GM21390 (cell line): ENCODE results near the gene UPK2.

Experiments
- ATAC-seq: cut with Tn5 transposase; IDR thresholded peaks from one replicate; pipeline ENCODE4 v1.9.1; 2021; ENCODE audit not compliant: unreplicated experiment

The UPK2 gene

DNA sequence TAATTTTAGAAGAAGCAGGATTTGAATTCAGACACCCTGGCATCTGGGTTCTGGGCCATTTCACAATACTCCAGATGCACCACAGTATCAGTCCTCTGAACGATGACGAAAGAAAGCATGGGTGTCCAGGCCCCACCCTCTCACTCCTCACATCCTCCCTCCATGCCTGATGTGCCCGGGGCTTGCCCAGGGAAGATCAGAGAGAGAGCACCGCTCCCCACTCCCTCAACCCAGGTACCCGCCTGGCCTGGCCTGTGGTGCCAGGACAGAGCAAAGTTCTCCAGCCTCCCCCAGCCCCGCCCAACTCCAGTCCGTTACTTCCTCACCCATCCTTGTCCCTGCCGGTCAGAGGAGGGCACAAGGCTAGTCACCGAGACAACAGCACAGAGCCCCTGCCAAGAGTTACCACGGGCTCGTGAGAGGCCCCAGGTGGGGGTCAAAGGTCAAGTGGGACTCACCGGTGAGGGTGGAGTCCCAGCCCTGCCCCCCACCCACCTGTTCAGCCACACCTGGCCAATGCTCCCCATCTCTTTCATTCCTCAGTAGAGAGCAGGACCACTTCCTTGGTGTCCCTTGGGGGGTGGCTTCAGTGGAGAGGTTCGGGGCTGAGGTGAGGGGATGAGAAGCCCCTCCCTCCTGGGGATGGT lies 38.5 kb upstream of the UPK2 start:
- ATAC-seq: no peak

DNA sequence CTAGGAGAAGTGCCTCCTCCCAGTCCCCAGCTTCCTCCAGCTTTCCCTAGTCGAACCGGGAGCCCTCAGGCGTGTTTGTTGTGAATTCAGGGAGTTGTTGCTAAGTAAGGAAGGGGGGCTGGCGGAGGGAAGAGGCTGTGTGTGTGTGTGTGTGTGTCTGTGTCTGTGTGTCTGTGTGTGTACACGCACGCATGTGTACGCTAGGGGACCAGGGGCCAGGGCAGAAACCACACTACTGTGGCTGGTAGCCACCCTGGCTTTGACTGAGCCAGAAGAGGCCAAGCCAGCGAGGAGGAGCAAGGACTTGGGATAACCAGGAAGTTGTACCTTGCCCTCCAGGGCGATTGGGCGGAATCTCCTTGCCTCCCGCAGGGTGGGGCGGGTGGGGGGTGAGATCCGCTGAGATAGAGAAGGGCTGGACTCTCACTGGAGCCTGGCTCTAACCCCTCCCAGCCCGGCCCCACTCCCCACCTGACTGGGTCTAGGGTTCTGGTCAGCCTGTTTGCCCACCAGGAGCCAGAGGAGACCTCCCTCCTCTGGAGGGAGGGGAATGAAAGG lies 37.9 kb upstream of the UPK2 start:
- ATAC-seq: no peak

DNA sequence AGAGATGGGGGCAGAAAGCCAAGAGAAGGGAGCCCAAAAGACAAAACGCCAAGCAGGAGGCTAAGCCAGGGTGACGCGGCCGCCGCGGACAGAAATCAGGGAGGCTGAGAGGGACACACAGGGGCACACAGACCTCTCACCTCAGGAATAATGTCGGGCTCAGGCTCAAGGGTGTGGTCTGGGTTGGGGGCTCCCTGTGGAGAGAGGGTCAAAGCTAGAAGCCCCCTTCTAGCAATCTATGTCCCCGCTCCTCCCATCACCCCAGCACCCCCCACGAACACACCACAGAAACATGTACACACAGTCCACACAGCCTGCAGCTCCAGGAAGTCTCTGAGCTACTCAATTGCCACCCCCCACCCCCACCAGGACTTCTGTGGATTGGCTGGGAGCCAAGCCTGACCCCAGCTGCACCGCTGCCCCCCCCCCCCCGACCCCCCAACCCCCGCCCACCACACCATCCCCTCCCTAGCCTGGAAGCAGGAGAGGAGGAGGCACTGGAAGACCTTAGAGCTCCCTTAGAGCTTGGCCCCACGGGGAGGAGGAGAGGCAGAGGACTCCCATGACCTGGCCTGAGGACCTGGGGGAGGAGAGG lies 37.3 kb upstream of the UPK2 start:
- no peak for ATAC-seq

DNA sequence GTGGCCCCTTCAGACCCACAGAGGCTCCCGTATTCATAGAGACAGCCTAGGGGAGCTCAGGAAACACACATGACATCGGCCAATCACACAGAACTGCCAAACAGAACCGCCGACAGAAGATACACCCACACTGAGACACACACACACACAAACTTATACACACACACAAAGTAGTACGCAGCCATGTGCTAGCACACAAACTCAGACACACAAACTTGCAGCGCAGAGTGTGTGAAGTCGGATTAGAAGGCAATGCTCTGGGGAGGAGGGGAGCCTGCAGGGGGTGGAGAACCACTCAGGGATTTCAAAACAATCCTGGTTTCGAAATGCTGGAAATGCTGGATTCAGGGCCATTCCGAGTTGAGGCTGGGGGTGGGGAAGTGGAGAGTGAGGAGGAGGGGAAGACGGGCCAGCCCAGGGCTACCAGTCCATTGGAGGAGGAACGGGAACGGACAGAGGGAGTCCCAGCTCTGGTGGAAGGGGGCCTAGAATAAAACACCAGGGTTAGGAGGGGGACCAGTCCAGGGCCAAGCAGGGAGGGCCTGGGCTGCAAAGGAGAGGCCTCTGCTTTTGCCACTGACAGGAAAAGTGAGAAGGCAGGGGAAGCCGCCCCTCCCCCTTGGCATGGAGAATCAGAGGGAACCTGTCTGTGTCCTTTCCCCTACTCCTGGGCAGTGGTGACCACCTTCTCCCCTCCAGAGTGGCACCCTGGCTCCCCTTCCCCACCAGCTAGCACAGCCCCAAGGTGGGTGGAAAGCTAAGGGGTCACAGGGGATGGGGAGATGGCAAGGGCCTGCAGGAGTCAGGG lies 34.8 kb upstream of the UPK2 start:
- no peak for ATAC-seq

DNA sequence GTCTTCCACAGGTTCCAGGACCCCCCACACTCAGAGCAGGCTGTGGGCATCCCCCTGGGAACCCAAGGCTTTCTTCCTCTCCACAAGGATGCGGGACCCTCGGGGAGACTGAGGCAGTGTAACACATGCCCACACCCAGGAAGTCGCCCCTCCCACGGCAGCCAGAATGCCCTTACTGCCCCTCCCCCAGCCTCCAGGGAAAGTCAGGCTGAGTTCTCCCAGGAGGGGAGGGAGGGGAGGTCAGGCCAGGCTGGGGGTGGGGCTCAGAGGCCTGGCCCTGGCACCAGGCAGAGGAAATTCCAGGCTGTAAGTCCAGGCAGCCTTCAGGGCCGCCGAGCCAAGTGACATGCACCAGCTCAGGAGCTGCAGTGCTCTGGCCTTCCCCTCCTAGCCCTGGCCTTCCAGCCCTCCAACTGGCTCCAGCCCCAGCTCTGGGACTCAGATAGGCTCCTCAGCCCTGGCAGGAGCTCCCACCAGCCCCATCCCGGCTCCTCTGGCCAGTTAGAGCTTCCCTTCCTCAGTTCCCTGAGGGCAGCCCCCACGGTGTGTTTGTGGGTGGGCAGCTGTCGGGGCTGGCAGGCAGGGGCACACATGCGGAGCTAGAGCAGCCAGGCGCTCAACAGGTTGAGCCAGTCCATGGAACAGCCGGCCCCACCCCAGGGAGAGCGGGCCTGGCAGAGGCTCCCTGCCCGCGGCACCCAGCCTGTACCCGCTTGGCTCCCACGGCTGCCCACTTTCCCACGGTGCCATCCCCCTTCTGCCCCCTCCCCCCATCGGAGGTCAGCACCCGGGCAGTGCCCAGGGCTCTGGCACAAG lies 34.0 kb upstream of the UPK2 start:
- ATAC-seq: no peak

DNA sequence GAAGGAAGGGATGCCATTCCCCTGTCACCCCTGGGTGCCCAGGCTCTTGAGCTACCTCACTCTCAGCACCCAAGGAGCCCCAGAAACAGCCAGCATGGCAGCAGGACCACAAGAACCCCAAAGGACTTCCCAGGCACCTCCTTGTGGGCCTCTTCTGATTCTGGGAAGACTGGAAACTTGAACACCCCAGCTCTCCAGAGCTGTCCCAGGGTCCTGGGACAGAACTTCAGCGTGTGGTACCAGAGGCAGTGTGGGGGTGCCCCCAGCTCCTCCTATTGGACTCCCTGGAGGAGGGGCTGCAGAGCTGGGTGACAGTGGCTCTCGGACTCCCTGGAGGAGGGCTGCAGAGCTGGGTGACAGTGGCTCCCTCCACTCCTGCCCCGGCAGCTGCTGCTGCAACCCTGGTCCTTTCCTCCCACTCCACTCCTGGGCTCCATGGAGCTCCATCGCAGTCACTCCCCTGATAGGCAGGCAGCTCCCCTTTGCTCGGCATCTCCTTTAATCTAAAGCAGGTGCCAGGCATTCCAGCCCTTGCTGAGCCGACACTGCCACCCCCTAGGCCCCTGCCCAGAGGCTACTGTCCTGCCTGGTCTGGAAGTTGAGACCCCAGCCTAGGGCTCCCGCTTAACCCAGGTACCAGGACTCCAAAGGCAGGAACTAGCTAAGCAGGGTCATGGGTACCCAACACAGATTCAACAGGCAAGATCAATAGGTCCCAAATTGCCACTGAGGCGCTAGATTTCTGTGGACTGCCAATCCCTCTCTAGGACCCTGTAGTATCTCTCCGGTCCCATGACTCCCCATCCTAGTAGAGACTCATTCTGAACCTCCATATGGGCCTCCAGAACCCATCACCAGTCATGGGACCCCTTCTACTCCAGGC lies 33.1 kb upstream of the UPK2 start:
- ATAC-seq: no peak

DNA sequence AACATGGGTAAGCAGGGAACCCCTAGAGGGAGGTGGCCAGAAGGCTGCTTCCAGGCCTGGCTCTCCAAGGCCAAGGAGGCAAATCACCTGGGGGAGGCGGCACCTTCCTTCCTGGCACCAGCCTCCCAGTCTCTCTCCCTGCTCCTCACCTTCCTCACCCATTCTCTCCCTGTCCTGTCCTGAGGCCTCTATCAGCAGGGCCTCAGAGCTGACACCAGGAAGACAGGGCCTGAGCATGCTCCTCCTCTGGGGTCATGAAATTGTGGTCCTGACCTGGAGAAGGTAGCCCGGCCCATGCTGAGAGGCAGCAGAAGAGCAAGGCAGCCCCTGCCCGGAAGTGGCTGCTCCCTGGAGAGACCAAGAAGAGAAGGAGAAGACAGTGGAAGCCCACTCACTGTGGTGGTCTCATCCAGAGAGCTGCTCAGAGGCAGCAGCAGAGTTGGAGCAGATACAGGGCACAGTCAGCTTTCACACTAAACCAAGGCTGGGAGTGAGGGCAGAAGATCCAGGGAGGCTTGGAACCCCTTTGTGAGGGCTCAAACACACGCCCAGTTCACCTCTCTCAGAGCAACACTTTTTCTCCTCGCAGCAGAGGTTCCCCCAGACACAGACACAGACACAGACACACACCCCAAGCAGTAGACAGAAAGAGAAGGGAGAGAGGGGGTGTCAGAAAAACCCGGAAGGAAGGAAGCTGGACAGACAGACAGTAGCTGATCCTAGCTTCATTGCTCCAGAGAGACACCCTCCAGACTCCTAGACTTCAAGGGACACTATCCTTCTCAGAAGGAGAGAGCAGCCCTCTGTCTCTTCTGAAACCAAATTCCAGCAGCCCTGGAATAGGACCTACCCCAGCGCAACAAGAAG lies 32.1 kb upstream of the UPK2 start:
- ATAC-seq: no peak

DNA sequence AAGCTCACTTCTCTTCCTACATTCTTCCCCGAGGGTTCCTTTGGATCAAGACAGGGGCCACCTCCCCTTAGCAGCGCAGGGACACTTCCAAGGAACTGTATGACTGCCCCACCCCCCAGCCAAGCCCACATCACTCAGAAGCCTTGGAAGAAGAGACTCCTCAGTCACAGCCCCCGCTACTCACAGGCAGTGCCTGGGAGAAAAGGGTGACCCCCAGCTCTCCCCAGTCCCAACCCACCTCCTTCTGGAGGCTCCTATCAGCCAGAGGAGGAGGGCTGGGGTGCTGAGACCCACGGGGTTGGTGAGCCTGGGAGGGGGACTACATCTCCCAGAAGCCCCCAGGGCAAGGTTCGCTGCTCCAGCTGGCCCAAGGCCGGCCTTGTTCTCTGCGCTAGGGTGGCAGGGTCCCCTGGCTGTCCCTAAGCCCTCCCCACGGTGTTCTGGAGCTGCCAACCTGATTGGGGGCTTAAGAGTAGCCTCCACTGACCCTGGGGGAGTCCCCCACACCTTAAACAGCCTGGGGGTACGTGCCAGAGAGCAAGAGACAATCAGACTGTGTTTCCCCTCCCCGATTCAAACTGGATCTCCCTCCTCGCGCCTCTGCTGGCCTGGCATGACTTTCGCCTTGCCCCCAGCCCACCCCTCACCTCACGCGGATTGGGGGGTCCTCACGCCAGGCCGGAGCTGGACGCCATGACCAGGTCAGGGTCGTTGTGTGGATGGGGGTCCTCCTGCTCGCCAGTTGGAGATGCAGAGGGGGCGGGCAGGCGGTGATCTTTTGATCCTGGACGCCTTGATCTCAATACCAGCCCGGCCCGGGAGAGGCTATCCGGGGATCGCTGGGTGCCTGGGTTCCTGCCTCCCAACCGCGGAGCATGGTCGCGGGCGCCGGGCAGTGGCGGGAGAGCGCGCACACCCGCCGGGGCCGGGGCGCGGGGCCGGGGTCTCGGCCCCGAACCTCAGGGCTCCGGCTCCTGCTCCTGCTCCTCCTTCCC lies 31.2 kb upstream of the UPK2 start:
- ATAC-seq: no peak

DNA sequence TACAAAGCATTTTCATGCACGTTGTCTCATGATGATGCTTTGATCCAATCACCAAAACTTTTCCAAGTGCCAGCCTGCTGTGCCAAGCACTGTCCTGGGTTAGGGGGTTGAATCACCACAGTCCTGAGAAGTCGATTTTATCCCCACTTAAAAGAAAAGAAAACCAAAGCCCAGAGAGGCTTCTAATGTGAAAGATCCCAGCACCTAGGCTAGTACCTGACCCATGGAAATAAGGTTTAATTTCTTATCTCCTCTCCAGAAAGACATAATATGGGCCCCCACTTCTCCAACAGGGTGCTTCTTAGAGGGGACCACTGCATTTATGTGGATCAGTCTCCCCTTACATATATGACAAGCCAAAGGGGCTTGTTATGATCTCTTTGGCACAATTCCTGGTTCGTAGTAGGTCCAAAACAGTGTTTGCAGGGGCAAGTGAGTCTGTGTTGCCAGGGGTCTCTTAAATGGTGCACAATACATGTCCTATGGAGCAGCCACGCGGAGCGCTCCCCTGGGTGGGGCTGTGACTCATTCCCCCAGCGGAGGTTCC lies 28.5 kb upstream of the UPK2 start:
- no peak for ATAC-seq

DNA sequence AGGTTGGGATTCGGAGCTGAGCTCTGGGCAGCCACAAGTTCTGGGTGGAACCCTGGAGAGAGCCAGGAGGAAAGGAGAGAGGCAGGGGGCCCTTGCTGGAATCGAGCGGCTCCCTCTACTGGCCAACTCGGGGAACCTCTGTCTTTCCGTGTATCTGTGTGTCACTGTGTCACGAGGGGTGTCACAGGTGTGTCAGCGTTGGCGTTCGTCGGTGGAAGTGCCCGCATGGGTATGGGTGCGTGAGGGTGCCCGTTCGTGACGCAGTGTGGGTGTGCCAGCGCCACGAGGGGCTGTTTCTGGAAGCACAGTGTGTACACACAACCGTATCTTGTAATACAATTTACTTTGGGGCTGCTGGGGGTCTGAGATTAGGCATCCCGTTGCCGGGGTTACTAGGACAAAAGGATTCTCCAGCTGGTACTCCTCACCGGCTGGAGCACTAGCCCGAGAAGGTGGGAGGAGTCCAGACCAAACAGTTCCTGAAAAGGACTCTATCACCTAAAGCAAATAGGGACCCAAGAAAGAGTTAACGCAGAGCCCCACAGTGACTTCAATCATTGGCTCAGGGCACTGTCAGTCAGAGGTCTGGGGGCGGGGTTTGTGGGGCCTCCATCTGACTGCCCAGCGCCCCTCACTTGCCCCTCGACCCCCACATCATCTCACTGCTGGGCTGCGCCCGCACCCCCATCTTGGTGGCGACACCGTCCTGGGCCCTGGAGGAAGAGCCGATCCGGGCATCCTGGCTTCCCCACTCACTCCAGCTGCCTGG lies 27.8 kb upstream of the UPK2 start:
- ATAC-seq: peak; percentile 35

DNA sequence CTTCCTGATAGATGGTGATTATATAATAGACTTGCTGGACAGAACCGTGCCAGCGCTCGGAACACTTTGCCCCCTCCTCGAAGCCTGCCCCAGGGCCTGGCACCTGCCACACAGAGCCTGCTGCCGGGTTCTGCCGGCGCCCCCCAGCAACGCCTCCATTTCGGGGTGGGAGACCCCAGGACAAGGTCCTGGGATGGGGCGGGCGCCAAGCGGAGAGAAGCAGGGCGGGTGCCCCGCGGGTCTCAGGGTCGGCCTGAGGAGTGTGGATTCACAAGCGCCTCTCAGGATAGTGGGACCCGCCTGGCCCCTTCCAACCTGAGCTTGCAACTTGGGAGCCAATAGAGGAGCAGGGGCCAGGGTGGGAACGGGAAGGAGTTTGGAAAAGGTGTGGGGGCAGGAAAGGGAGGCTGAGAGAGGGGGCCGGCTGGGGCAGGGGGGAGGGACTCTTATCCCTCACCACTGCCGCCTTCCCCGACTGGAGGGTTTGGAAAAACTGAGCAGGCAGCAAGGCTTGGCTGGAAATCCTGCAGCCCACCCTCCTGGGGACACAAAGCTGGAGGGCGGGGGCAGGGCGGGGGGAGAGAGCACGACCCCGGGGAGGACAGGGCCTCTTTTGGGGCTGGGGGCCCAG lies 27.1 kb upstream of the UPK2 start:
- no peak for ATAC-seq

DNA sequence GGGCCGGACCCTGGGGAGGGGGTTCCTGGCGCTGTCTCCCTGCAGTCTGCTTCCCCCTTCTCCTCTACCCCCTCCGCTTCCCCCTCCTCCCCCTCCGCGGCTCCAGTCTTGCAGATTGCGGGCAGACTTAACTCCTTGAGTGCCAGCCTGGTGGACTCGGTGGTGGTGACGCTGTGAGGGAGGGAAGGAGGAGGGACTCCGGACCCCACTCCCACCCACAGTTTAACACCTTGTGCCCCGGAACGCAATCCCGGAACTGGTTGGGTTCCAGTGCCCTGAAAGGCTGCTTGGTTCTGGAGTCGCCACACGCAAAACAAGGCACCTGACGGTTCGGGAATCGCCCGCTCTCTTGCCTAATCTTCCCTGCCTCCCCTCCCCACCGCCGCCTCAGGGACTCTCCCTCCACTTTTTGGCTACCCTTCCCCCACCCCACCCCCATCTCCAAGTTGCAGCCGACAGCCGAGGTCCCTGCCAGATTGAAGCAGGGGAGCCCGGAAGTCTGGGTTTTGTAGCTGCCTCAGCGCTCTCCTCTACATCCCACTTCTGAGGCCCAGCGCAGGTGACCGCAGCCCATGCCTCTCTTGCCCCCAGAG lies 26.5 kb upstream of the UPK2 start:
- ATAC-seq: no peak

DNA sequence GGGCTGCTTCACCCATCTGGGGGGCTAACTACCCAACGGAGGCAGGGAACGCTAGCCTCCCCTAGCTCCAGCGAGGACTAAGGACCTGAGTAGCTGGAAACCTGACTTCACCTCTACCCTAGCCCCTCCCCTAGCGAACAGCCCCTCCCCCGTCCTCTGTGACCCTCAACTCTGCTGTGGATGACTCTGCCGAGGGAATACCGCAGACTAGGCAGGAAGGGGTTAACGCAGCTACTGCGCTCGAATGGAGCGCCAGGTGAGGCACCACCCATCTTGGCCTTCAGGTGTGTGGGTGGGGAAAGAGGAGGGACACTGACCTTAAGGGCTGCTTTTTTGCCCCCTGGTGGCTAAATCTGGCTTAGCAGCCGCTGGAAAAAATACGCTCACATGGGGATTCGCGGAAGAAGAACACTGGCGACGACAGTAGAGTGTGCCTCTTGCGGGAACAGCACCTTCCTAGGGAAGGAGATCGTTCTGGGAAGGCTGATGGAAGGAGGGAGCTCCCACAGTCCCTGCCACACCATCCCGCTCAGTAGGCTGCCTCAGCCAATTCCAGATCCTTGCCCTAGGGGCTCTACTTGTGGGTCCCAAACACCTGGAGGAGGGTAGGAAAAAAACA lies 25.9 kb upstream of the UPK2 start:
- no peak for ATAC-seq

DNA sequence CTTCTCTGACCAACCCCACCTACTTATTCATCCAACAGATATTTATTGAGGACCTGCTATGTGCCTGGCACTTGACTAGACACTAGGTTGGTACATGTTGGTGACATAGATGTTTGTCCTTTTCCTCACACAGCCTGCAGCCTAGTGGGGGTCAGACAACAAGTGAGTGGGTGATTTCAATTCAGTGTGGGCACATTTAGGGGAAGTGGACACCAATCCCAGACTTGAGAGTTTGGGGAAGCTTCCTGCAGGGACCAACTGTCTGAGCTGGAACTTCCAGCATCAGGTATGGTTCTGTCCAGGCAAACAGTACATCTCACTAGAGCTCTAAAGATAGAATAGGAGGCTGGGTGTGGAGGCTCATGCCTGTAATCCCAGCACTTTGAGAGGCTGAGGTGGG lies 24.5 kb upstream of the UPK2 start:
- ATAC-seq: no peak

DNA sequence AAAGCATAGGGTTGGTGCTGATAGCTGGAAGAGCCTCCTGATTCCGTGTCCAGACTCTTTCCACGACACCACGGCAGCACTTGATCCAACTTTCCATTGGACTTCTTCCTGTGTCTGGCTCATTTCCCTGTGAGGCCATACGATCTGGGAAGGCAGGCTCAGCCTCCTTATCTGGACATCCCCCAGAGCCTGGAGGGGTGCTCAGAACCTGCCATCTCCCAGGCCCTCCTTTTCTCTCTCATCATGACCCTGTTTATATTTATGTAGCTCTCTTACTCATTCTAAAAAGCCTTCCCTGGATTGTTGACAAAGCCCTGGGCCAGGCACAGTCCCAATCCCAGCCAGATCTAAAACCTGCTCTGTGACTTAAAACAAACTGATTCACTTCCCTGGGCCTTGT lies 22.6 kb upstream of the UPK2 start:
- no peak for ATAC-seq

DNA sequence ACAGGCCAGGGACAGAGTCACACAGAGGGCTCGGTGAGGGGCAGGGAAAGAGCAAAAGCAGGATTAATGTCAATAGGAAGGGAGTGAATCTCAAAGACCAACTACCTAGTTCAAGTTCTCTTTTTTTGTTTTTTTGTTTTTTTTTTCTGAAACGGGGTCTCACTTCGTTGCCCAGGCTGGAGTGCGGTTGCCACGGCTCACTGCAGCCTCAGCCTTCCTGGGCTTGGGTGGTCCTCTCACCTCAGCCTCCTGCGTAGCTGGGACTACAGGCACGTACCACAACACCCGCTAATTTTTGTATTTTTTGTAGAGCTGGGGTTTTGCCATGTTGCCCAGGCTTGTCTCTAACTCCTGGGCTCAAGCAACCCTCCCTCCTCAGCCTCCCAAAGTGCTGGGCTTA lies 20.7 kb upstream of the UPK2 start:
- ATAC-seq: no peak
